GM13976 (cell line): ENCODE measurements around the gene SLC12A7.

Source experiments
- DNase-seq: peaks from one replicate; pipeline ENCODE4 v3.0.0; 2012; ENCODE audit warnings: low spot score
- CTCF ChIP-seq: IDR thresholded peaks from 2 replicates; pipeline ENCODE4 v1.5.1; 2012; ENCODE audit warnings: borderline replicate concordance, mild to moderate bottlenecking; ENCODE audit not compliant: insufficient read depth; ENCODE audit errors: extremely low read depth, missing control alignments, control extremely low read depth
- in situ Hi-C: fragments of 300-500 bp; cut with MboI; formaldehyde crosslinking; loops from one replicate; pipeline ENCODE4 v1.12.0; 2022; ENCODE audit warnings: low sequenced_read_pairs, mixed read lengths, inconsistent platforms; ENCODE audit not compliant: unreplicated experiment

SLC12A7 gene

GRCh38 chr5:1037671-1038416 is 74.0 kb downstream of the SLC12A7 start:
- TF ChIP-seq CTCF, result no peak
- in situ Hi-C loops, result no loop called here
- no peak for DNase-seq

DNA sequence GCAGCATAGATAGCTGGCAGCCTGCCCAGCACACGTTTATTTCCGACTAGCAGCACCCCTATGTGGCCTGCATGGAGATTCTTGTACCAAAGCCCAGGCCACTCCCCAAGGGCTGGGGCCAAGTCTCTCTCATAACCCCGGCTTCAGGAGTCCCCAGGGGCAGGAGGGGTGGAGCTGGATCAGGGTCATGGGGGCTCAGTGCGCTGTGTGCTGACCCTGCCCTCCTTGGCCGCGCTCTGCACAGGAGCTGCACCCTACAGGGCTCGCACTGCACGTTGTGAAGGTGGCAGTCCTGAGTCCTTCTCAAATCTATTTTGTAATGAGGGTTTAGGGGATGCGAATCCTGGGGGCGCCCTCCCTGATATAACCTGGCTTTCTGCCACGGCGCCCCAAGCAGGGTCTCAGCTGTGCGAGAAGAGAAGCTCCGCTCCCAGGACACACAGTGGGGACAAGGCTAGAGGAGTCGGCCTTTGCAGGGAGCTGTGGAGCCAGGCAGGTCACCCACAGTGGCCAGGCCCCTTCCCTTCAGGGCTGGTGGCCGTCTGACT is 74.7 kb downstream of the SLC12A7 start:
- in situ Hi-C loops, result no loop called here
- DNase-seq, result no peak

GRCh38 chr5:1036504-1037122 is 75.2 kb downstream of the SLC12A7 start:
- no peak for TF ChIP-seq CTCF
- no peak for DNase-seq
- in situ Hi-C loops, result no loop called here

More for the DNA sequence above, 74.7 kb downstream of the SLC12A7 start:
- TF ChIP-seq CTCF, result no peak

- in situ Hi-C loops, result no loop called here
- TF ChIP-seq CTCF, result no peak
- no peak for DNase-seq
These were observed 76.2 kb downstream of the SLC12A7 start for GRCh38 chr5:1035421-1036405.

DNA sequence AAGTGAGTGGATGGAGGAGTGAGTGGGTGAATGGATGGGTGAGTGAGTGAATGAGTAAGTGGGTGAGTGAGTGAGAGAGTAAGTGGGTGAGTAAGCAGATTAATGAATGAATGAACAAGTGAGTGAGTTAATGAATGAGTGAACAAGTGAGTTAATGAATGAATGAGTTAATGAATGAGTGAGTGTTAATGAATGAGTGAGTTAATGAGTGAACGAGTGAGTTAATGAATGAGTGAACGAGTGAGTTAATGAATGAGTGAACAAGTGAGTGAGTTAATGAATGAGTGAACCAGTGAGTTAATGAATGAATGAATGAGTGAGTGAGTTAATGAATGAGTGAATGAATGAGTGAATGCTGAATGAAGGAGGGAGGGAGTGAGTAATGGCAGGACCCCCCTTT is 76.9 kb downstream of the SLC12A7 start:
- in situ Hi-C loops, result no loop called here
- DNase-seq, result no peak
- no peak for TF ChIP-seq CTCF

DNA sequence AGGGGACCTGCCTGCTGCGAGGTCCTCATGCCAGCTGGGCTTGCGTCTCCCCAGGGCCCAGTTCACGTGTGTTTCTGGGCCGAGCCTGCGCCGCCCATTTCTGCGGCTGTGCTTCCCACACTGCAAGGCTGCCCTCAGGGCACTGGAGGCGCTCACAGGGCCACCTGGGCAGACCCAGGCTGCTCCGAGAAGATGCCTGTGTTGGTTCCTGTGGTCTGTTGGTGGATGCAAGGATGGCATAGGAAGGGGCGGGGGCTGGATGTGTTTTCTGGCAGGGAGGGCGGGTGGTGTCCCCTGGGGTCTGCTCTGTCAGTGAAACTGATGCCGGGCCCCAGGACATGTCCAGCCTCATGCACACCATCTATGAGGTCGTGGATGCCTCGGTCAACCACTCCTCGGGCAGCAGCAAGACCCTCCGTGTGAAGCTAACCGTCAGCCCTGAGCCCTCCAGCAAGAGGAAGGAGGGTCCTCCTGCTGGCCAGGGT is 77.4 kb downstream of the SLC12A7 start:
- no peak for DNase-seq
- TF ChIP-seq CTCF, result no peak
- in situ Hi-C loops, result no loop called here
